K562 (cell line): ENCODE measurements around the gene OPRL1. TPM values are rescaled to one million over a fixed set of nuclear protein-coding genes. Genes with fewer than 3 reads are reported as not detected.
A peak's percentile ranks its signal among the peaks of the same experiment; 100 is the strongest.

Experiments used
- DACH1 ChIP-seq: fragments of 450-650 bp; IDR thresholded peaks from 2 replicates; pipeline ENCODE4 v1.6.1; 2018; ENCODE audit not compliant: partially characterized antibody
- GMEB1 ChIP-seq: fragments of 250-450 bp; sonication (Bioruptor Pico); IDR thresholded peaks from 2 replicates; pipeline ENCODE4 v1.4.0; 2020; ENCODE audit warnings: mild to moderate bottlenecking
- KAT8 ChIP-seq: fragments of 450-650 bp; IDR thresholded peaks from 2 replicates; pipeline ENCODE4 v1.6.1; 2016; ENCODE audit warnings: low read depth, mild to moderate bottlenecking
- MYNN ChIP-seq, 2 experiments: sonication (generic); formaldehyde crosslinking in 1 of 2; IDR thresholded peaks; 2 replicates each; pipeline versions ENCODE4 v1.5.0 to v1.6.1; 2016 to 2020; ENCODE audit warnings: antibody characterized with exemption in 1 of 2, missing genetic modification reagents in 1 of 2
- RB1 ChIP-seq: fragments of 450-650 bp; IDR thresholded peaks from 2 replicates; pipeline ENCODE4 v1.6.1; 2017; ENCODE audit warnings: low read depth, mild to moderate bottlenecking
- RFX7 ChIP-seq: fragments of 250-450 bp; sonication (Bioruptor Pico); IDR thresholded peaks from 2 replicates; pipeline ENCODE4 v1.5.1; 2021; ENCODE audit warnings: mild to moderate bottlenecking
- ZFP30 ChIP-seq: fragments of 250-450 bp; sonication (Bioruptor Pico); IDR thresholded peaks from 2 replicates; pipeline ENCODE4 v1.8.0; 2022; ENCODE audit warnings: moderate library complexity, mild to moderate bottlenecking, inconsistent platforms, borderline replicate concordance
- ZNF184 ChIP-seq: sonication (generic); formaldehyde crosslinking; IDR thresholded peaks from 2 replicates; pipeline ENCODE4 v1.5.0; 2020; ENCODE audit warnings: missing genetic modification reagents
- ZNF197 ChIP-seq: fragments of 200-800 bp; sonication (Bioruptor generic); IDR thresholded peaks from 2 replicates; pipeline ENCODE4 v1.6.1; 2016; ENCODE audit warnings: low read depth, missing genetic modification characterization, missing compliant biosample characterization
- polyA plus RNA-seq, 8 experiments: library from polyadenylated mRNA; depleted of rRNA in 4 of 8; stranded (reverse) in 5 of 8; unstranded in 3 of 8; fragments of >200 nt; fragmentation: Nextera tagmentation in 2 of 8; fragmentation: Illumina TruSeq in 1 of 8; extraction: Ambion mirVana in 2 of 8; extraction: Trizol in 1 of 8; gene quantifications; 2 replicates each; pipeline versions ENCODE4 v1.2.1 to v1.2.3, GENCODE V29; 2011 to 2014; ENCODE audit warnings: inconsistent platforms in 1 of 8, missing spikeins in 1 of 8
- total RNA-seq, 7 experiments: library from RNA; depleted of rRNA in 6 of 7; stranded (reverse); fragments of >200 nt in 6 of 7; fragmentation: Illumina TruSeq in 2 of 7; extraction: Trizol in 2 of 7; gene quantifications; 2 replicates each; pipeline versions ENCODE4 v1.2.1 to v1.2.3, GENCODE V29; 2011 to 2021; ENCODE audit warnings: low replicate concordance in 1 of 7
- TF ChIP-seq, protein P1 (sequence below), 2 experiments: fragments of 450-650 bp in 1 of 2; sonication (generic) in 1 of 2; formaldehyde crosslinking in 1 of 2; IDR thresholded peaks; 2 replicates each; pipeline versions ENCODE4 v1.7.1 to v1.9.0; 2016 to 2022; ENCODE audit warnings: inconsistent platforms in 1 of 2, mild to moderate bottlenecking in 1 of 2, missing genetic modification reagents in 1 of 2
- TF ChIP-seq, protein P2 (sequence below): fragments of 450-650 bp; formaldehyde crosslinking; conservative IDR thresholded peaks from 2 replicates; pipeline ENCODE4 v1.4.0; 2022; ENCODE audit warnings: mild to moderate bottlenecking, missing genetic modification characterization
- TF ChIP-seq, protein P3 (sequence below): sonication (generic); formaldehyde crosslinking; IDR thresholded peaks from 2 replicates; pipeline ENCODE4 v1.8.0; 2022; ENCODE audit warnings: mild to moderate bottlenecking, missing genetic modification reagents

OPRL1 gene
- total and polyA plus RNA-seq, 9 of the 15 experiments (the other 6 are each of a cell fraction or from before 2014, with no cell fraction given): 0.06 to 0.33 (median 0.11) TPM; not detected in 2

- TF ChIP-seq, protein P1, sequence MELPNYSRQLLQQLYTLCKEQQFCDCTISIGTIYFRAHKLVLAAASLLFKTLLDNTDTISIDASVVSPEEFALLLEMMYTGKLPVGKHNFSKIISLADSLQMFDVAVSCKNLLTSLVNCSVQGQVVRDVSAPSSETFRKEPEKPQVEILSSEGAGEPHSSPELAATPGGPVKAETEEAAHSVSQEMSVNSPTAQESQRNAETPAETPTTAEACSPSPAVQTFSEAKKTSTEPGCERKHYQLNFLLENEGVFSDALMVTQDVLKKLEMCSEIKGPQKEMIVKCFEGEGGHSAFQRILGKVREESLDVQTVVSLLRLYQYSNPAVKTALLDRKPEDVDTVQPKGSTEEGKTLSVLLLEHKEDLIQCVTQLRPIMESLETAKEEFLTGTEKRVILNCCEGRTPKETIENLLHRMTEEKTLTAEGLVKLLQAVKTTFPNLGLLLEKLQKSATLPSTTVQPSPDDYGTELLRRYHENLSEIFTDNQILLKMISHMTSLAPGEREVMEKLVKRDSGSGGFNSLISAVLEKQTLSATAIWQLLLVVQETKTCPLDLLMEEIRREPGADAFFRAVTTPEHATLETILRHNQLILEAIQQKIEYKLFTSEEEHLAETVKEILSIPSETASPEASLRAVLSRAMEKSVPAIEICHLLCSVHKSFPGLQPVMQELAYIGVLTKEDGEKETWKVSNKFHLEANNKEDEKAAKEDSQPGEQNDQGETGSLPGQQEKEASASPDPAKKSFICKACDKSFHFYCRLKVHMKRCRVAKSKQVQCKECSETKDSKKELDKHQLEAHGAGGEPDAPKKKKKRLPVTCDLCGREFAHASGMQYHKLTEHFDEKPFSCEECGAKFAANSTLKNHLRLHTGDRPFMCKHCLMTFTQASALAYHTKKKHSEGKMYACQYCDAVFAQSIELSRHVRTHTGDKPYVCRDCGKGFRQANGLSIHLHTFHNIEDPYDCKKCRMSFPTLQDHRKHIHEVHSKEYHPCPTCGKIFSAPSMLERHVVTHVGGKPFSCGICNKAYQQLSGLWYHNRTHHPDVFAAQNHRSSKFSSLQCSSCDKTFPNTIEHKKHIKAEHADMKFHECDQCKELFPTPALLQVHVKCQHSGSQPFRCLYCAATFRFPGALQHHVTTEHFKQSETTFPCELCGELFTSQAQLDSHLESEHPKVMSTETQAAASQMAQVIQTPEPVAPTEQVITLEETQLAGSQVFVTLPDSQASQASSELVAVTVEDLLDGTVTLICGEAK (IDR thresholded peaks at IDR 0.05): no peak
- TF ChIP-seq, protein P1 (CRISPR knock-in tag; IDR thresholded peaks at IDR 0.05): no peak
- TF ChIP-seq MYNN (IDR thresholded peaks at IDR 0.05) (no peak), MYNN (CRISPR knock-in tag; IDR thresholded peaks at IDR 0.05) (no peak), ZNF184 (CRISPR knock-in tag) (no peak), DACH1 (no peak), ZFP30 (no peak), ZNF197 (CRISPR knock-in tag) (no peak), KAT8 (no peak), RFX7 (CRISPR knock-in tag) (no peak), GMEB1 (CRISPR knock-in tag) (no peak), RB1 (0 out of 2 replicates have a peak, but pooled peaks have one; percentile 0)
- TF ChIP-seq, protein P2, sequence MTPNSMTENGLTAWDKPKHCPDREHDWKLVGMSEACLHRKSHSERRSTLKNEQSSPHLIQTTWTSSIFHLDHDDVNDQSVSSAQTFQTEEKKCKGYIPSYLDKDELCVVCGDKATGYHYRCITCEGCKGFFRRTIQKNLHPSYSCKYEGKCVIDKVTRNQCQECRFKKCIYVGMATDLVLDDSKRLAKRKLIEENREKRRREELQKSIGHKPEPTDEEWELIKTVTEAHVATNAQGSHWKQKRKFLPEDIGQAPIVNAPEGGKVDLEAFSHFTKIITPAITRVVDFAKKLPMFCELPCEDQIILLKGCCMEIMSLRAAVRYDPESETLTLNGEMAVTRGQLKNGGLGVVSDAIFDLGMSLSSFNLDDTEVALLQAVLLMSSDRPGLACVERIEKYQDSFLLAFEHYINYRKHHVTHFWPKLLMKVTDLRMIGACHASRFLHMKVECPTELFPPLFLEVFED (CRISPR knock-in tag): no peak
- TF ChIP-seq, protein P3, sequence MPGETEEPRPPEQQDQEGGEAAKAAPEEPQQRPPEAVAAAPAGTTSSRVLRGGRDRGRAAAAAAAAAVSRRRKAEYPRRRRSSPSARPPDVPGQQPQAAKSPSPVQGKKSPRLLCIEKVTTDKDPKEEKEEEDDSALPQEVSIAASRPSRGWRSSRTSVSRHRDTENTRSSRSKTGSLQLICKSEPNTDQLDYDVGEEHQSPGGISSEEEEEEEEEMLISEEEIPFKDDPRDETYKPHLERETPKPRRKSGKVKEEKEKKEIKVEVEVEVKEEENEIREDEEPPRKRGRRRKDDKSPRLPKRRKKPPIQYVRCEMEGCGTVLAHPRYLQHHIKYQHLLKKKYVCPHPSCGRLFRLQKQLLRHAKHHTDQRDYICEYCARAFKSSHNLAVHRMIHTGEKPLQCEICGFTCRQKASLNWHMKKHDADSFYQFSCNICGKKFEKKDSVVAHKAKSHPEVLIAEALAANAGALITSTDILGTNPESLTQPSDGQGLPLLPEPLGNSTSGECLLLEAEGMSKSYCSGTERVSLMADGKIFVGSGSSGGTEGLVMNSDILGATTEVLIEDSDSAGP (CRISPR knock-in tag): no peak
Observed at GRCh38 chr20:64083804-64084684, 4.2 kb downstream of the OPRL1 start, which contains the start of gene LKAAEAR1 (continued).
